ENCODE measurements around the gene MAPKAPK3.

Gene MAPKAPK3

GRCh38 chr3:50650018-50650417 is 33.1 kb downstream of the MAPKAPK3 start:
- no peak for TF ChIP-seq CTCF (IDR thresholded peaks at IDR 0.05)
- peak overlapping the region in 1 of 2 donors; percentile 39 for H3K27ac ChIP-seq
- DNase-seq (ENCODE audit: low spot score) = no peak
- no peak overlapping the region for H3K4me3 ChIP-seq

GRCh38 chr3:50651445-50651844 is 34.5 kb downstream of the MAPKAPK3 start:
- no peak for TF ChIP-seq CTCF (IDR thresholded peaks at IDR 0.05)
- H3K27ac ChIP-seq = no peak overlapping the region
- no peak for DNase-seq (ENCODE audit: low spot score)
- no peak overlapping the region for H3K4me3 ChIP-seq

- H3K27ac ChIP-seq = no peak overlapping the region
- no peak for DNase-seq (ENCODE audit: low spot score)
These were observed 35.1 kb downstream of the MAPKAPK3 start for GRCh38 chr3:50651920-50652529.

GRCh38 chr3:50652709-50653108 is 35.8 kb downstream of the MAPKAPK3 start:
- no peak for TF ChIP-seq CTCF (IDR thresholded peaks at IDR 0.05)
- no peak overlapping the region for H3K27ac ChIP-seq
- no peak overlapping the region for H3K4me3 ChIP-seq
- no peak for DNase-seq (ENCODE audit: low spot score)

More at GRCh38 chr3:50651920-50652529, 35.1 kb downstream of the MAPKAPK3 start:
- TF ChIP-seq CTCF (IDR thresholded peaks at IDR 0.05) = no peak
- H3K4me3 ChIP-seq = no peak overlapping the region

- no peak for DNase-seq (ENCODE audit: low spot score)
- H3K4me3 ChIP-seq = no peak overlapping the region
- TF ChIP-seq CTCF (IDR thresholded peaks at IDR 0.05) = no peak
- H3K27ac ChIP-seq = no peak overlapping the region
These were observed 37.1 kb downstream of the MAPKAPK3 start for GRCh38 chr3:50653937-50654595.

- Histone ChIP-seq H3K4me3 (no peak overlapping the region), H3K27ac (no peak overlapping the region)
- no peak for TF ChIP-seq CTCF (IDR thresholded peaks at IDR 0.05)
- no peak for DNase-seq (ENCODE audit: low spot score)
These were observed 38.3 kb downstream of the MAPKAPK3 start for GRCh38 chr3:50655009-50655830.

Measured in coronary artery (tissue), 2 donors.